Glomerular visceral epithelial cell (primary cell): ENCODE measurements around the gene IGFLR1.
"Not testable (repeated sequence)": the region's sequence is repeated elsewhere in the genome, so short reads cannot be mapped to it uniquely, and the experiment has no call there.

Experiments
- DNase-seq: peaks from one replicate; pipeline ENCODE4 v3.0.0-alpha.2; 2016; ENCODE audit errors: extremely low spot score

IGFLR1 gene

DNA sequence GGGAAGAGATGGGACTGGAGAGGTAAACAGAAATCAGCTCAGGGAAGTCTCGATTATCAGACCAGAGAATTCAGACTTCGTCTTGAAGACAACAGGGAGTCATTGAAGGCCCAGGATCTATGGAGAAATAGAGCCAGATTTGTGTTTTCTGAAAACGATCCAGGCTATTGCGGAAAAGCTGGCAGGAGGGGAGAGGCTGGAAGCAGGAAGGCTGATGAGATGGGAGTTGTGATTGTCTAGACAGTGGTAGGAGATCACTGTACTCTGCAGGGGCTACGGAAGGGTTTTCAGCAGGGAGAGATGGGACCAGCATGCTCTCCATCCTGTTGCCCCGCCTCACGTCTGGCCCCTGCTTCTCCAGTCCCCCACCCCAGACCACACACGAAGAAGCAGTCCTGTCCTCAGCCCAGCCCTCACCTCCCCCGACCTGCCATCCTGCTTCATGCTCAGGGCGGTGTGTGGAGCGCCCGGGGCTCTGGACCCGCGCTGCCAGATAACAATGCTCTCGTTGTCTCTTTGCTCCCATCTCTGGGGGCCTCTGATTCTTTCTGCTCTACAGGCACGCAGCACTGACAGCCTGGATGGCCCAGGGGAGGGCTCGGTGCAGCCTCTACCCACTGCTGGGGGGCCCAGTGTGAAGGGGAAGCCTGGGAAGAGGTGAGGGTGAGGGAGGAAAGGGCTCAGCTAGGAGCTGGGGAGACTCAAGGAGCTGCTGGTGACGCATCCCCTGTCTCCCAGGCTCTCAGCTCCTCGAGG is 35.0 kb upstream of the IGFLR1 start:
- no peak for DNase-seq

DNA sequence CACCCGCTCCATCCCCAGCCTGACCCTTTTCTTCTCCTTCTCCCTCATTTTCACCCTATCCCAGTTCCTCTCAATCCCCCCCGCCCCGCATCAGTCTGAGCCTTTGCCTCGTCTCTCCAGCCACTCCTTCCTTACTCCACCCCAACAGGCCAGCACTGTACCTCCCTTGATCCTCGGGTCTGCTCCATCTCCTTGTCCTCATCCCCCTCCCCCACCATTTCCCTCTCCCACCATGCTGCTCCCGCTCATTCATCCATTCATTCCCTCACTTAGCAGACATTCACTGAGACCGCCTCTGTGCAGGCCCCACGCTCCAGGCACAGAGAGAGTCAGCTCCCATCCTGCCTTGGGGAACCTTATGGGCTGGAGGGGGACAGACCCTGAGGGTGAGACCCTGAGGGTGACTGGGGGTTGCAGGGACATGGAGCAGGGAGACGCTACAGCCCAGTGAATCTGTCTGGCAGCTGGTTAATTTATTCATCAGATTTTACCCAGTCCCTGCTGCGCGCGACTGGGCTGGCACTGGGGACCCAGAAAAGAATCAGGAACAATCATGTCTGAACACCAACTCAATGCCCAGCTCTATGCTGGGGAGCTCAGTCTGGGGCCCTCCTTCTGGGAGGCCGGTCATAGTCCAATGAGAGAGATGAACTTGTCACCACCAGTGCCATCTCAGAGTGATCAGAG is 34.0 kb upstream of the IGFLR1 start:
- no peak for DNase-seq

DNA sequence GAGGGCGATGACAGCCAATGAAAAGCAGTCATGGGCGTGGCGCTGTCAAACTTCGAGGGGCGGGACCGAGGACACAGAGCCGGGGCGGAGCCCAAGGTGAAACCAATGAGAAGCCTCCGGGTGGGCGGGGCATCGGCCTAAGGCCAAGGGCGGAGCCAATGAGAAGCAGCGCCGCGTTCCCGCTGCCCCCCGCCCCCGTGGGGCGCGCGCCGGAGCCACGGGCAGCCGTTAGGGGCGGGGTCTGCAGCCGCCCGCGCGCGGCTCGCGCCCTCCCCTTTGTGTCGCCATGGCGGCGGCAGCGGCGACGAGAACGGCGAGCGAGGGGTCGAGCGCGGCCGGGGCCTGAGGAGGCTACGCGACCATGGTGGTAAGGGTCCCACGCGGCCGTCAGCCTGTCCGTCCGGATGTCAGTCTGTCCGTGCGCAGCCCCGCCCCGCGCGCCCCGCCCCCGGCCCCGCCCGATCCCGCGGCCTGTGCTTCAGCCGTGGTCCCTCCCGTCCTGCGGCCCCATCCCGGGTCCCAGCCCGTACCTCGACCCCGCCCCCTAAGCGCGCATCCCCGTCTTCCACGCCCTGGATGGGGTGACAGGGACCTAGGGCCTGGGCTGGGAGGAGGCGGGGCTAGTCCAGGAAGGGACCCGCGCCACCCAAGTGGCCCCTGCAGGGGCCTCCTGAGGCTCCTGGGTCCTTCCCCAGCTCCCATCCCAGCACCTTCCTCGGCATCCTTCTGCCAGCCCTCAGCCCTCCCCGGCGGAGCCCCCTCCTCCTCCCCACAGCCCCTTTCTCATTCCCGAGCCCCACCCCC is 33.2 kb upstream of the IGFLR1 start, which contains the start of gene ARHGAP33:
ARHGAP33 (plus strand) TSS at position 267 of the 804 bp plus-strand sequence; CDS start at position 362, 95 bp downstream.
- DNase-seq = peak; percentile 98

DNA sequence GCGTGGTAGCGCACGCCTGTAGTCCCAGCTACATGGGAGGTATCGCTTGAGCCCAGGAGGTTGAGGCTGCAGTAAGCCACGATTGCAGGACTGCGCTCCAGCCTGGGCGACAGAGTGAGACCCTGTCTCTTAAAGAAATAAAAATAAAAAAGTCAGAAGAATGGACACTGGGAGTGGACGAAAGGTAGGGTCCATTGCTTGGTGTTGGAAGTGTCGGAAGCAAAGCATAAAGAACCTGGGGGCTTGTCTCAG is 32.7 kb upstream of the IGFLR1 start:
- DNase-seq = no peak

DNA sequence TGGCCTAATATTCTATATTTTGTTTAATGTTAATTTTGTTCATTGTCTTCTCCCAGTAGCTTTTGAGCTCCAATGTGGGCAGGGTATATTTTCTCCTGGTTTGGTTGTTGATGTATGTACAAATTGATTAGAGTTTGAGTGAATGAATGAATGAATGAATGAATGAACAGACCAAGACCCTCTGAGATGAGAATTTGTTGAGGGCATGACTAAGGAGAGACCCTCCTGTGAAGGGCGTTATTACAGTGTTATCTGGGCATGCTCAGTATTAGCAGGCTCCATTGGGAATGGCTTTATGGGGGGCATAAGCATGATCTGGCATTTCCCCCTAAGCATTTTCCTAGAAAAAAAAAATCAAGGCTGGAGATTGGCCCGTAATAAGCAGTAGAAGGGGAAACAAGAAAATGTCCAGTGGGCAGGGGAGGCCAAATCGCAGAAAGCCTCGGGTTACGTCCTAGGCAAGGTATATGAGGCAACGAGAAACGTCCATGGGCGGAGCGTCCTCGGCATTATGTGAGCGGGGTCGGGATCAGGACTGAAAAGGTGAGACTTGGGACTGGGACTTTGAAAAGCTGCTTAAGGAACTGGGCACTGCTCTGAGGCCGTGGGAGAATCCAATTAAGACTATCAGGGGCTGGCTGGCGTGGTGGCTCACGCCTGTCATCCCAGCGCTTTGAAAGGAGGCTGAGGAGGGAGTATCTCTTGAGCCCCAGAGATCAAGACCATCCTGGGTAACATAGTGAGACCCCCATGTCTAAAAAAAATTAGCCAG is 32.2 kb upstream of the IGFLR1 start:
- DNase-seq = no peak

DNA sequence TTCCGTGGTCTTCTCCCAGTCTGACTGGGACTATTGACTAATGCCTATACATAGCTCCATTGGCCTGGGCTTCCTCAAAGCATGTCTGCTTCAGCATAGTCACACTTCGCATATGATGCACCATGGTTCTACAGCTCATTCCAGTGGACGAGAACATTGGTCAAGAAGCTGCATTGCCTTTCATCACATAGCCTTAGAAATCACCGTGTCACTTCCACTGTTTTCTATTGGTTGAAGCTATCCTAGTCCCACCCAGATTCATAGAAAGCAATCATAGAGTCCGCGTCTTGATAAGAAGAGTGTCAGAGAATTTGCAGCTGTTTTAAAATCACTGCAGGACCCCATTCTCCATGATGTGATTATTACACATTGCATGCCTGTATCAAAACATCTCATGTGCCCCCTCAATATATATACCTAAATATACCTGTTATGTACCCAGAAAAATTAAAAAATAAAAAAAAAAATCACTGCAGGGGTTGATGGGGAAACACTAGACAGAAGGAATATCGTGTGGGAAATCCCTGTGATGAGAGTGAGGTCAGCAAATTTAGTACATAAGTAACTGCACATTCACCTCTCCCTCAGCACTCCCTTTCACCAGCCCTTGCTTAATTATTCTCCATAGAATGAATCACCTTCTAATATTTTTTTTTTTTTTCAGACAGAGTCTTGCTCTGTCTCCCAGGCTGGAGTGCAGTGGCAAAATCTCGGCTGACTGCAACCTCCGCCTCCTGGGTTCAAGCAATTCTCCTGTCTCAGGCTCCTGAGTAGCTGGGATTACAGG is 31.0 kb upstream of the IGFLR1 start:
- DNase-seq = peak; percentile 75

DNA sequence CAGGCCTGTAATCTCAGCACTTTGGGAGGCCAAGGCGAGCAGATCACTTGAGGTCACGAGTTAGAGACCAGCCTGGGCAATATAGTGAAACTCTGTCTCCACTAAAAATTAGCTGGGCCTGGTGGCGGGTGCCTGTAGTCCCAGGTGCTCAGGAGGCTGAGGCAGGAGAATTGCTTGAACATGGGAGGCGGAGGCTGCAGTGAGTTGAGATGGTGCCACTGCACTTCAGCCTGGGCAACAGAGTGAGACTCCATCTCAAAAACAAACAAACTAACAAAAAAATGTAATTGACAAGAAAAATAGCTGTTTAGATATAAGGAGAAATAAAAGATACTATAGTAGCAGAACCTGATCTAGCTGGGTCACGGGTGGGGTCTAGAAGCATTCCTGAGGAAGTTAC is 30.1 kb upstream of the IGFLR1 start:
- not testable (repeated sequence) for DNase-seq

DNA sequence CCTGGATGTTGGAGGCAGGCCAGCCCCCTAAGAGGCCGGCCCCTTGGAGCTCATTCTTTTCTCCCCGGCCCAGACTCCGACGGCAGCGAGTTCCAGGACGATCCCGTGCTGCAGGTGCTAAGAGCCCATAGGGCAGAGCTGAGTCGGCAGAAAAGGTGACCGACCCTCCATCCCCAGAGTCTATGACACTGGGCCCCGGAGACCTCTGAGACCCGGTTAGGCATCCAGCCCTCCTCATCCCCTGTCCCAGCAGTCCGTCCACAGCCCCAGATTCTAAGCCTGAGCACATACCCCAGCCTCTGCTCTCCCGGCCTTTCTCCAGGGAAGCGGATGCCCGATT is 25.8 kb upstream of the IGFLR1 start:
- DNase-seq = no peak

DNA sequence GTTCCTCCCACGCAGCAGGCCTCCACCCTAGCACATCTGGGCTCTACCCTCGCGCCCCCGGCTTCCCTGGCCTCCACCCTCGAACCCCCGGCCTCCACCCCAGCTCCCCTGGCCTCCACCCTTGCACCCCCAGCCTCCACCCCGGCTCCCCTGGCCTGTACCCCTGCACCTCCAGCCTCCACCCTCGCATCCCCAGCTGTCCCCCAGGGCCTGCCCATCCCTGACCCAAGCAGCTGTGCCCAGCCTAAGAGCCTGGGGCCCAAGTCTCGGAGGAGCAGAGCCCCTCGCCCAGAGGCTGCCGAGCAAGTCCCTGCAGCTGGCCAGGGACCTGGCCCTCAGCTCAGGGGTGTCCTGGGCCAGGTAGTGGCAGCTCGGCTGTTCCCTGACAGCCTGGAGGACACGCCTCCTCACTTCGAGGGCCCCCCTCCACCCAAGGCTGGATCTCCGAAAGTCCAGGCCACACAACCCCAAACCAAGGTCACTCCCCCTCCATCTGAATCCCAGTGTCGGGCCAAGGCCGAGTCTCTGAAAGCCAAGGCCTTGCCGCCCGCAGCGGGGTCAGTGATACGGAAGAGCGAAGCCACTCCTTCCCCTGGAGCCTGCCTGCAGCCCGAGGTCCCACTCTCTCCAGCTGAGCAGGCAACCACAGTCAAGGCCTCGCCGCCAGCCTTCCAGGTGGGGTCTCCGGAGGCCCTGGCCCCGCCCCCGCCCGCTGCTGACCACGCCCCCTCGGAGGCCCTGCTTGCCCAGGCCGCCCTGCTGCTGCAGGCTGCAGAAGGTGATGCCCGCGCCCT is 25.2 kb upstream of the IGFLR1 start:
- DNase-seq = peak; percentile 70

DNA sequence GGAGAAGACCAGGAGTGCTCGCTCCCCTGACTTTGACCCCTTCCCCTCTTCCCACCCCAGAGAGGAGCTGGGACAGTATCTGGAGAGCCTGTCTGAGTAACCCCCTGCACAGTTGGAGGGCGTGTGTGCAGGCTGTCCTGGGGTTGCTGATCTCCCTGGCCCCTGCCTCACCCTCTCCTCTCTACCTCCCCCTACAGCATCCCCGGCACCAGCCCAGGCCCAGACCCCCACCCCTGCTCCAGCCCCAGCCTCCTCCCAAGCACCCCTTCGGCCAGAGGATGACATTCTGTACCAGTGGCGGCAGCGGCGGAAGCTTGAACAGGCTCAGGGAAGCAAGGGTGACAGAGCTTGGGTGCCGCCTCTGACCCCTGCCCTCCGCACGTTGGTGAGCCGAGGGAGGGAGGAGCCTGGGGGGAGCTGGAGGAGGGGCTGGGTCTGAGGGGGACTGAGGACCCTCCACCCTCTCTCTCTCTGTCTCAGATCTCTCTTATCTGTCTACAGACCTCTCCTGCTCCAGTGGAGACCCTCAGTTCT is 24.4 kb upstream of the IGFLR1 start:
- DNase-seq = no peak

DNA sequence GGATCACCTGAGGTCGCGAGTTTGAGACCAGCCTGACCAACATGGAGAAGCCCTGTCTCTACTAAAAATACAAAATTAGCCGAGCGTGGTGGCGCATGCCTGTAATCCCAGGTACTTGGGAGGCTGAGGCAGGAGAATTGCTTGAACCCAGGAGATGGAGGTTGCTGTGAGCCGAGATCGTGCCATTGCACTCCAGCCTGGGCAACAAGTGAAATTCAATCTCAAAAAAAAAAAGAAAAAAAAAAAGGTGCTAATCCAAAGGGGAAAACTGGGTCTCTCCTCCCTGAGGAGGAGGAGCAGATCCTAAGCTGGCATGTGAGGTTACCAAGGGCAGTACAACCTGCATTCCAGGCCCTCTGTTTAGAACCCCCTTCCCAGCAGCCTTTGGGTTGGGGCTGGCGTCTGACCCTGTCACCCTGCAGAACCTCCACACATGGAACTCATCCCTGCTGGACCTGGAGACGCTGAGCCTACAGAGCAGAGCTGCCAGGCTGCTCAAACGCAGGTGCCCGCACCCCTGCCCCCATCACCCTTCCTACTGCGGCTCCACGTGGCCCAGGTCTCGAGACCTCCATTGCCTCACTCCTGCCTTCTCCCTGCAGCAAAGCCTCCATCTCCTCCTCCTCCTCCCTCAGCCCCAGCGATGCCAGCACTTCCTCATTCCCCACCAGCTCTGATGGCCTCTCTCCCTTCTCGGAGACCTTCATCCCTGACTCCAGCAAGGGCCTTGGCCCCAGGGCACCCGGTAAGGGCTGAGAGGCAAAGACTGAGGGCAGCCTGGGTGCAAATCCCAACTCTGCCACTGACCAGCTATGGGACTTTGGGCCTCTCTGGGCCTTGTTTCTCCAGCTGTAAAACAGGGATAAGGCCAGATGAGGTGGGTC is 22.4 kb upstream of the IGFLR1 start:
- DNase-seq = no peak

DNA sequence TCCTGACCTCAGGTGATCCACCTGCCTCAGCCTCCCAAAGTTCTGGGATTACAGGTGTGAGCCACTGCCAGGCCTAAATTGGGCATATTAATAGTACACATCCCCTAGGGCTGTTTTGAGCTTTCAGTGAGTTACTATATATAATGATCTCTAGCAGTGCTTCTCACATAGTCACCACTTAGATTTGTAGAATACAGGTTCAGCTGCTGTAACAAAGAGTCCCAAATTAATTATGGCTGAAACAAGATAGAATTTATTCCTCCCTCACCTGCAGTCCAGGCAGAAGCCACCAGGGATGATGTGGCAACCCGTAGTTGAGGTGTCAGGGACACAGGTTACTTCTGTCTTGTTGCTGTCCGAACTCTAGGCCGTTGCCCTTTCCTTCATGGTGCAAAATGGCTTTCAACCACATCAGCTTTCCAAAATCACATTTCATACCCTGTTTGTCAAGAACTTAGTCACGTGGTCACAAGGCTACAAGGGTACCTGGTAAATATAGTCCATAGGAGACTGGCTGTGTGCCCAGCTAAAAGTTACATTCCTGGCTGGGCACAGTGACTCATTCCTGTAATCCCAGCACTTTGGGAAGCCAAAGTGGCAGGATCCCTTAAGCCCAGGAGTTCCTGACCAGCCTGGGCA is 18.6 kb upstream of the IGFLR1 start:
- peak; percentile 35 for DNase-seq

DNA sequence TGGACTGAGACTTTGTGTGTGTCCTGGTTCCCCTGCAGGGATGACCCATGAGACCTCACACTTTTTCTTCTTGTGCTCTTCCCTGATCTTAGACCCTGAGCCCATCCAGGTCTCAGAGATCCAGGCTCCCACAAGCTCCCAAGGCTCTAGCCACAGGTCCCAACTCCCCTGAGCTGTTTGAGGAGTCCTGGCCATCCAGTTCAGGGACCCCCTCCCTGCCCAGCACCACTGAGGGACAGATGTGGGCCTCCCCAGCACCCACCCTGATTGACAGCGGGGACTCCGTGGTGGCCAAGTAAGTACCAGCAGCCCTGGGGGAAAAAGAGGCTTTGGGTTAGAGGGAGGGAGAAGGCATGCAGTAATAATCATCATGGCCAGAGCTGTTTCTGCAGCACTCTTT is 17.4 kb upstream of the IGFLR1 start:
- DNase-seq = no peak

DNA sequence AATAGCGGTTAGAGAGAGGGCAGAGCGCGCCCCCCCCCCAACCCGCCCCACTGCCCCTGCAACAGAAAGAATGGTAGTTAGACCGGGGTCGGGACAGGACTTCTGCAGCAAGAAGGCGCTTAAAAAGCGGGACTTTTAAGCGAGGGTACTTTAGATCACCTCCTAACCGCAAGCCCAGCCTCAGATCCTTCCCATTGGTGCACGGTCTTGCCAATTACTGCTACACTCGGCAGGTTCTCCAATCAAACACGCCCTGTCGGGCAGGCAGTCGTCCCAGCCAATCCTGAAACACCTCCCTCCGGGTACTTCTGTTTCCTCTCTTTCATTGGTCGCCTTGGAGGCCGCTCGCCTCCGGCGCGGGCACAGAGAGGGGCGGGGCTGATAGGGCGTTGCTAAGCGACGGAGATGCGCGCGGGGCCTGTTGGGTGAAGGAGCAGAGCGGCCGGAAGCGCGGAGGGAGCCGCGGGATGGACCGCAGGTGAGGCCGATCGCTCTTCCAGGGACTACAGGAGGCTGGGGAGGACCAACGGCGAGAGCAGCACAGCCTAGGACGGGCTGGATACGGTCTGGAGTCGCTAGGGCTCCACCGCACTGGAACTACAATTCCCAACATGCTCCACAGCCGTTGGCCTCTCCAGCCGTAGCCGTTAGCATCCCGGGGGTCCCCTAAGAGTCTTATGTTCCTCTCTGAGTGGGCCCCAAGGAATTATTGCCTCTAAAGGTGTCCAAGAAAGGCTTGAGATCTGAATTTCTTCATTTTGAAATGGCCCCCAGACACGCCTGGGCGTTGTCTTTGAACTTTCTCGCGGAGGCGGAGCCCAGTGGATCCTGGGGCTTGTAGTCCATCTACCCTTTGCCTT is 15.7 kb upstream of the IGFLR1 start, which contains the start of gene PROSER3:
PROSER3 (plus strand) TSS at position 428 of the 860 bp plus-strand sequence; CDS start at position 468, 40 bp downstream.
- peak; percentile 99 for DNase-seq

DNA sequence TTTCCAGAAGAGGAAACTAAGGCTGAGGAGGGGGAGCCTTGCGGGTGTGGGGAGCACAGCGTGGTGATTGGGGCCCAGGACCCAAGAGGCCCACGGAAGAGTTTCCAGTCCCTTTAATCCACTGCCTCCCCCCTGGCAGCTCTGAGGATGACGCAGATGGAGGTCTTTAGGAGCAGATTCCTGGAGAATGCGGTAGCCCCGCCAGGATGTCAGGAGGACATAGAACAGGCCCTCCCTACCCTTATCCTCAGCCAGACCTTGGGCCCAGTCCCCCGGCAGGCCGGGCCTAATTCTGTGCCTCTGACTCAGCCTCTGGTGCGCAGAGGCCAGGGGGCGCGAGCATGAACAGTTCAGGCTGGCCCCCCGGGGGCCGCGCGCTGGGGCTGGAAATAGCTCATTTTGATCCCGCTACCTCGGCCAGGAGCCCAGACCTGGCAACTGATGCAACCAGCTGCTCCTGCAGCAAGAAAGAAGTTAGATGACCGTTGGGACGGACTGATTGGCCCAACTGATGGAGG is 15.0 kb upstream of the IGFLR1 start:
- peak; percentile 71 for DNase-seq

DNA sequence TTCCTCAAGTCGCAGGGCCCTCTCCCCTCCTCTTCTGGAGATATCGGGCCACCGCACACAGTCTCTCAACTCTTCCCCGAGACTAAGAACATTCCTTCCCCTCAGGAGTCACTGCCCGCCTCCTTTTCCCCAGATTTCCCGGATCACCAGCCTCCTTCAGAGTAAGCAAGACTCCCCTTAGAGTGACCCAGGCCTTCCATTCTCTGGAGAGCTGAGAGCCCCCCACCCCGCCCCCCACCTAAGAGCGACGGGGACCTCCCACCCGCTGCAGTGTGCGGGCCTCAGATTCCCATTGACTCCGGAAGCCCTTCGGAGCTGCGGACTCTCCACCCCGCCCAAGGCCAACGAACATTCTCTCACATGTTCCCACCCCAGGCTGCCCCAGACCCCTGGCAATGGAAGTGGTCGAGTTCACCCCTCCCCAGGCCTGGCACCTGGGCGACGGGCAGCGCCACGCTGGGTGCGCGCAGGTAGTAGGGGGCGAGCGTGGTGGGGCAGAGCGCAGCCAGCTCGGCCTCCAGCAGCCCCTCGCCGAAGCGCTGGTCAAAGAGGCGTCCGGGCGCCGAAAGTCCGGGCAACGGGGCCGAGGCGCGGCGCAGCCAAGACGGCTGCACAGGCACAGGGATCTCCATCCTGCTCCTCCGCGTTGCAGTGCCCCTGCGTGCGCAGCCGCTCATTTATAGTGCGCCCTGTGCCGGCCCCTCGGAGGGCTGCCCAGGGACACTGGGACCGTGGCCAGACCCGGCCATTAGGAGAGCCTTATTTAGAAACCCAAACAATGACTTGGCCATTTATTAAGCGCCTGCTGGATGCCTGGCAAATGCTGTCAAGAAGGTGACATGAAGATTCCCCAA is 14.4 kb upstream of the IGFLR1 start, which contains the start of gene HSPB6:
HSPB6 (minus strand) TSS at position 653 of the 854 bp plus-strand sequence; CDS start at position 632, 21 bp downstream.
- no peak for DNase-seq
